HG02759 (cell line): ENCODE data around the gene JMJD8.
"Not testable (repeated sequence)": the region's sequence is repeated elsewhere in the genome, so short reads cannot be mapped to it uniquely, and the experiment has no call there.

ENCODE experiments used
- ATAC-seq: cut with Tn5 transposase; IDR thresholded peaks from one replicate; pipeline ENCODE4 v1.9.1; 2021; ENCODE audit warnings: mild to moderate bottlenecking, moderate library complexity; ENCODE audit not compliant: unreplicated experiment

Gene JMJD8

GRCh38 chr16:722835-723633, 38.9 kb upstream of the JMJD8 start:
- ATAC-seq: no peak

GRCh38 chr16:721765-722540, 37.8 kb upstream of the JMJD8 start:
- ATAC-seq: no peak

- ATAC-seq: peak; percentile 76
These were observed 37.0 kb upstream of the JMJD8 start, which contains the start of gene ANTKMT for GRCh38 chr16:720990-721764. Gene ANTKMT, plus strand, starts transcription at chr16:721146. Its CDS starts 129 bp downstream, at chr16:721275.

- ATAC-seq: peak; percentile 19
These were observed 36.4 kb upstream of the JMJD8 start for GRCh38 chr16:720447-720989.

- no peak for ATAC-seq
These were observed 35.8 kb upstream of the JMJD8 start for GRCh38 chr16:719815-720446.

DNA sequence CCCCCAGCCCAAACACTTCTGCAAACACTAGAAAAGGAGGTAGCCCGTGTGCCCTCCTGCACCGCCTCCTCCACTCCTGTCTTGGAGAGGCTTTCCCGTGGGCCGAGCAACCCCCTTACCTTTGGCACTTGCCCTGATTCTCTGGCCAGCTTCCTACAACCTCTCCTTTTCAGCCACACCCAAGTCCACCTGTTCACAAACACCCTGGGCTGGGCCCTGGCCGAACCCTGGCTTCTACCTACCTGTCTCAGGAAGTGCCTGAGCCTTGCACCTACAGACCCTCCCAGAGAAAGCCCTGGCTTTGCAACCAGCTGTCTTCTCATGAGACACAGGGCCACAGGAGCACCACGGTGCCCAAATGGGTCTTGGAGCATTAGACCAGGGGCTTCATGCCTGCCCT, 34.8 kb upstream of the JMJD8 start:
- no peak for ATAC-seq

DNA sequence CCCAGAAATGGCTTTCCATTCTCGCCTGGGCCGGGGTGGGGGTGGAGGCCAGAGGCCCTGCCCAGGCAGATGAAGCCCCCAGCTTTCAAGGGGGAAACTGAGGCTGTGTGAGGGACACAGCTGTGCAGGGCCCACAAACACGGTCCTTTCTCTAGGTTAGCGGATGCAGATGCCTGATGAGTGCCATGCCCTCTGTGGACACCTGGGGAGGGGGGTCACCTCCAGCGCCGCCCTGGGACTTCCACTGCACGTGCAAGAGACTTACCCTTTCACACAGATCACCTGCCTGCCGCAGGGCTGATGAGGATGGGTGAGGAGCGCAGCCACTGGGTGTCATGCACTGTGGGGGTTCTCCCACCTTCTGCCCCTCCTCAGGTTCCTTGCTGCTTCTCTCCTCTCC, 34.3 kb upstream of the JMJD8 start:
- no peak for ATAC-seq

- no peak for ATAC-seq
These were observed 33.5 kb upstream of the JMJD8 start for GRCh38 chr16:717450-718245.

DNA sequence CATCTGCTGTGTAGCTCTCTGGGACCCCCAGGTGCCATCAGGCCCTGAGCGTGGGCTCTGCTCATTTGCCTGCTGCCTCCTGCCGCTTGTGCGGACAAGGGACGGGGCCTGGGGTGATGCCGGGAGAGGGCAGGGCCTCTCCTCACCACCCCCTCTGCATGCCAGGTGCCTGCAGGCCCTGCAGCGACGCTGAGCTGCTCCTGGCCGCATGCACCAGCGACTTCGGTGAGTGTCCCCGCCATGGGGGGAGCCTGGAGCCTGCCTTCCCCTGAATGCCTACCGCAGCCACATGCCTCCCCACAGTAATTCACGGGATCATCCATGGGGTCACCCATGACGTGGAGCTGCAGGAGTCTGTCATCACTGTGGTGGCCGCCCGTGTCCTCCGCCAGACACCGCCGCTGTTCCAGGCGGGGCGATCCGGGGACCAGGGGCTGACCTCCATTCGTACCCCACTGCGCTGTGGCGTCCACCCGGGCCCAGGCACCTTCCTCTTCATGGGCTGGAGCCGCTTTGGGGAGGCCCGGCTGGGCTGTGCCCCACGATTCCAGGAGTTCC, 32.7 kb upstream of the JMJD8 start:
- no peak for ATAC-seq

DNA sequence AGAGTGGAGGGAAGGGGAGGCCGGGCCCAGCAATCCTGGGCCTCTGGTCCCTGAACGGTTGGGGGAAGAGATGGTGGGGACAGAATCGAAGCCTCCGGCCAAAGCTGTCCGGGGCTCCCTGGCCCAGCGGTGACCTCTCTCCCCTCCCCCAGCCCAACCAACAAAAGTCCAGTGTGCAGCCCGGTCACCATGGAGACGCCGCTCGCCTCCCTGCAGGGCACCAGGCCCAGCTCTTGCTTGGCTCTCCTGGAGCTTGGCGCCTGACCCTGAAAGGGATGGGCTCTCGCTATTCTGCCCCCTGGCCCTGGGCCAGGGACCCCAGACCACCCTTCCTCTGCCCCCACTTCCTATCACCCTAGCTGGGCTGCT, 32.0 kb upstream of the JMJD8 start:
- no peak for ATAC-seq

DNA sequence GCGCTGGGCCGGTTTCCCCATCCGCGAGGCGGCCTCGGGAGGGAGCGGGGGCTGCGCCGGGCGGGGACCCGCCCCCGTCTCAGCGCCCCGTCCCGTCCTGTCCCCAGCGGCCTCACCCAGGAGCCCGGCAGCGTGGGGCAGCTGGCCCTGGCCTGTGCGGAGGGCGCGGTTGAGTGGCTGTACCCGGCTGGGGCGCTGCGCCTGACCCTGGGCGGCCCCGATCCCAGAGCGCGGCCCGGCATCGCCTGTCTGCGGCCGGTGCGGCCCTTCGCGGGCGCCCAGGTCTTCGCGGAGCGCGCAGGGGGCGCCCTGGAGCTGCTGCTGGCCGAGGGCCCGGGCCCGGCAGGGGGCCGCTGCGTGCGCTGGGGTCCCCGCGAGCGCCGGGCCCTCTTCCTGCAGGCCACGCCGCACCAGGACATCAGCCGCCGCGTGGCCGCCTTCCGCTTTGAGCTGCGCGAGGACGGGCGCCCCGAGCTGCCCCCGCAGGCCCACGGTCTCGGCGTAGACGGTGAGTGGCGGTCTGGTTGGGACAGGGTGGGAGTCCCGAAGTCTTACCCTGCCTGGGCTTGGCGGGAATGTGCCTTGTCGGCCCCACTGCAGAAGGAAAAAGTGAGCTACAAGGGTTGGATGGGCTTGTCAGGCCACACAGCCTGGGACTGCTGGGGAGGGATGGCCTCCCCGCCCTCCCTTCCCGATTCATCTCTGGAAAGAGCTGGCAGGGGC, 31.5 kb upstream of the JMJD8 start:
- peak; percentile 12 for ATAC-seq

DNA sequence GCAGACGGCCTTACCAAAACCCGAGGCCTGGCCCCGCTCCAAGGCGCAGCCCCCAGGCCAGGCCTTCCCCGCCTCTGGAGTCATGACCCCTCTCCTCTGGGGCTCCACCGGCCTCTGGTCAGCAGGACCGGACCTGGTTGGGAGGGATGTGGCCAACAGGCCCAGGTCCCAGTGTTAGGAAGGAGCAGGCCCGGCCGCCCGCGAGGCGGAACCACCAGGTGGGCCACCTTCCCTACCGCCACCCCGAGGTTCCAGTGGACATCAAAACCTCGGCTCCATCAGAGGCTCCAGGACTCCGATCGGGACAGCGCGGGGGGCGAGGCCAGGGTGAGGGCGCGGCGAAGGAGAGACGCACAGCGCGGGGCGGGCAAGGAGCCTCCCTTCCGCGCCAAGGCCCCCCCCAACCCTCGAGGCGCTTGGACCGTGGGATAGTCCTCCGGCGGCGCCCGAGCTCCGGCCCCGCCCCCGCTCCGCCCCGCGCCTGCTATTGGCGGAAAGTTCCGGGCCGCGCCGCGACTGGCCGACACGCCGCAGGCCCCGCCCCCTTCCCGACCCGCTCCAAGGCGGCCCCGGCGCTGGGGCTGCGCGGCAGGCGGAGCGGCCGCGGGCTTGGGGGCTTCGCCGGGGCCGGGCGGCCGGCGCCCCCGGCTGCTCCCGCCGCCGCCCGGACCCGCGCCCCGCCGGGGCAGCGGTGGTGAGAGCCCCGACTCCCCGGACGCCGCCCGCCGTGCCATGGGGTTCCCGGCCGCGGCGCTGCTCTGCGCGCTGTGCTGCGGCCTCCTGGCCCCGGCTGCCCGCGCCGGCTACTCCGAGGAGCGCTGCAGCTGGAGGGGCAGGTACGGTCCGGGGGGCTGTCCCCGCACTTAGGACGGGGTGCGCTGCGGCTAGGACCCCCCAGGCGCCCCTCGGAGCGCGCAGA, 30.7 kb upstream of the JMJD8 start, which contains the start of gene METRN:
TSS of gene METRN (plus strand) at position 561 of the 919 bp plus-strand sequence. CDS start at position 733, 172 bp downstream.
- peak; percentile 84 for ATAC-seq

GRCh38 chr16:714079-714478, 29.9 kb upstream of the JMJD8 start:
- ATAC-seq: no peak

DNA sequence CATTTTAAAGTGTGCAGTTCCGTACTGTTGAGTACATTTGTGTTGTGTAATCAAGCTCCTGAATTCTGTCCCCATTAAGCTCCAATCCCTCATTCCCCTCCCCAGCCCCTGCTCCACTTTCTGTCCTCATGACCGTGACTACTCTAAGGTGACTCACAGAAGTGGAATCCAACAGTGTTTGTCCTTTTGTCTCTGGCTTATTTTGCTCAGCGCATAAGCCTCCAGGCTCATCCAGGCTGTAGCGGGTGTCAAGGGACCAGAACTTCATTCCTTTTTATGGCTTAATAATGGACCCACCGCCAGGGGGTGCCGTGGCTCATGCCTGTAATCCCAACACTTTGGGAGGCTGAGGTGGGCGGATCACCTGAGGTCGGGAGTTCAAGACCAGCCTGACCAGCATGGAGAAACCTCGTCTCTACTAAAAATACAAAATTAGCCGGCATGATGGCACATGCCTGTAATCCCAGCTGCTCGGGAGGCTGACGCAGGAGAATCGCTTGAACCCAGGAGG, 28.7 kb upstream of the JMJD8 start:
- not testable (repeated sequence) for ATAC-seq

GRCh38 chr16:711548-712320, 27.6 kb upstream of the JMJD8 start:
- no peak for ATAC-seq

- no peak for ATAC-seq
These were observed 26.9 kb upstream of the JMJD8 start for GRCh38 chr16:711084-711483.
